ENCODE results near the gene KCNQ1.

KCNQ1 gene

DNA sequence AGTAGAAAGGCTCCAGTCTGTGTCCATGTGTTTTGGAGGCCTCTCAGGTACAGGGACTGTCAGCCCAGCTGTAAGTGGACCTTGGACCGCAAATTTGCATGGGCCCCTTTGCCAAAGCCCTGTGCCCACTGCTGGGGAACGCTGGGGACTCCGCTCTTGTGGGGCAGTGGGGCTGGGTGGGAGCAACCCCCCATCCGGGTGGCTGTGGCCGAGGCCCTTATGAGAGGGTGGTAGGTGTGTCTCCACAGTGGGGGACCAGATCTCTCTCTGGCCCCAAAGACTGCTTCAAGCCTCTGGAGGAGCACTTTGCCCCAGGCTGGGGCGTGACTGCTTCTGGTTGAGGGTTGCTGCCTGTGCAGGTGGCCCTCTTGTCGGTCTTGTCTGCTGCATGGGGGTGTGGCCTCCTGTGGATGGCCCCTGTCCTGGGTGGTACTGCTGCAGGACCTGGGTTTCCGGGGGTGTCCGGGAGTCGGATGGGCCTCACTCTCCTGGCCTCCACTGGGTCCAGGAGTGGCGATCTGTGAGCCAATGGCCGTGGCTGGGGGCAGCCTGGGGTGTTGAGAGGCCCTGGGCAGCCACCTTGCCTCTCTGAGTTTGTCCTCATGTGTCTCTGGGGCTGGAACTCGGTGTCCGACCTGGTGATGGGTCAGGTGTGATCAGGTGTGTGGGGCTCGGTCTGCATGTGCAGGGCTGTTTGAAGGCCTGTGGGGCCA is 15.9 kb downstream of the KCNQ1 start:
- Histone ChIP-seq H4K20me1 (ENCODE audit: insufficient read depth, low read length) (peaks cover 6% of the 10 kb centered on the region), H3K36me3 (ENCODE audit: insufficient read depth, low read length) (no peaks in the 10 kb centered on the region), H2AFZ (ENCODE audit: low read depth, low read length) (no peak overlapping the region), H3K4me1 (ENCODE audit: insufficient read depth, low read length) (no peaks in the 10 kb centered on the region), H3K4me3 (ENCODE audit: low read depth in 1 of 2, low read length in 2 of 2) (no peak overlapping the region), H3K27ac (ENCODE audit: low read length) (no peak overlapping the region), H3K27me3 (ENCODE audit: insufficient read depth, low read length, poor library complexity) (no peaks in the 10 kb centered on the region), H3K9ac (ENCODE audit: low read depth, low read length) (no peak overlapping the region), H3K79me2 (ENCODE audit: insufficient read depth, low read length) (no peaks in the 10 kb centered on the region), H3K9me3 (ENCODE audit: insufficient read depth, low read length, severe bottlenecking) (no peaks in the 10 kb centered on the region), H3K4me2 (ENCODE audit: insufficient read depth, low read length) (no peak overlapping the region)
- DNase-seq, result no peak
- TF ChIP-seq, protein P1, sequence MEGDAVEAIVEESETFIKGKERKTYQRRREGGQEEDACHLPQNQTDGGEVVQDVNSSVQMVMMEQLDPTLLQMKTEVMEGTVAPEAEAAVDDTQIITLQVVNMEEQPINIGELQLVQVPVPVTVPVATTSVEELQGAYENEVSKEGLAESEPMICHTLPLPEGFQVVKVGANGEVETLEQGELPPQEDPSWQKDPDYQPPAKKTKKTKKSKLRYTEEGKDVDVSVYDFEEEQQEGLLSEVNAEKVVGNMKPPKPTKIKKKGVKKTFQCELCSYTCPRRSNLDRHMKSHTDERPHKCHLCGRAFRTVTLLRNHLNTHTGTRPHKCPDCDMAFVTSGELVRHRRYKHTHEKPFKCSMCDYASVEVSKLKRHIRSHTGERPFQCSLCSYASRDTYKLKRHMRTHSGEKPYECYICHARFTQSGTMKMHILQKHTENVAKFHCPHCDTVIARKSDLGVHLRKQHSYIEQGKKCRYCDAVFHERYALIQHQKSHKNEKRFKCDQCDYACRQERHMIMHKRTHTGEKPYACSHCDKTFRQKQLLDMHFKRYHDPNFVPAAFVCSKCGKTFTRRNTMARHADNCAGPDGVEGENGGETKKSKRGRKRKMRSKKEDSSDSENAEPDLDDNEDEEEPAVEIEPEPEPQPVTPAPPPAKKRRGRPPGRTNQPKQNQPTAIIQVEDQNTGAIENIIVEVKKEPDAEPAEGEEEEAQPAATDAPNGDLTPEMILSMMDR (IDR thresholded peaks at IDR 0.05; ENCODE audit: borderline replicate concordance, extremely low read depth, low read length, poor library complexity, severe bottlenecking), result no peak
- TF ChIP-seq EZH2 (IDR thresholded peaks at IDR 0.05; ENCODE audit: borderline replicate concordance, low read depth, low read length, severe bottlenecking), result no peak
- no peak for ATAC-seq (ENCODE audit: insufficient read depth, low read depth)

DNA sequence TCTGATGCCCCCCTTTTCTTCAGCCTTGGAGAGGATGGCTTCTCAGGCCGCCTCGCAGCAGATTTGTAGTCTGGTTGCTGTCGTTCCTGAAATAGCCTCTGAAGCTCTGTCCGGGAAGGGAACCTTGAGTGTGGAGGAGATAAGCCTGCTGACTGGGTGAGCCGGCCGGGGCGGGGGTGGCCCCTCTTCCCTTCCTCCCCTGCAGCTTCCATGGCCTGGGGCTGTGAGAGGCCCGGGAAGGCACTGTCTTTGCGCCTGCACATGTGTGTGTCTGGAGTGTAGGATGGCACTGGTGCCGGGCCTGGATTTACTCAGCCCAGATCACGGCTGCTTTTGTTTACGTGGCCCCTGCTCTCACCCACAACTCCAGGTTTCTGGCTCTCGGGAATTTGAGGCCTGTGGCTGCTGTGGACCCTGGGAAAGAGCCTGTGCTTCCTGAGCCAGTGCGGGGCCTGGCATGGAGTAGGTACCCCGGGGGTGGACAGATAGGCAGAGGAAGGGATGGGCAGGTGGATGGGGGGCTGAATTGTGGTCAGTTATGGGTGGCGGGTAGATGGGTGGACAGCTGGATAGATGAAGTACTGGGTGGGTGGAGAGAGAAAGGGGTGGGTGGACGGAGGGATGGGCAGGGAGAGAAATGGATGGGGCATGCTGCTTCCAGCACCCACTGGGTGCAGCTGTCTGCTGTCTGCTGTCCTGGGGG is 16.6 kb downstream of the KCNQ1 start:
- TF ChIP-seq EZH2 (IDR thresholded peaks at IDR 0.05; ENCODE audit: borderline replicate concordance, low read depth, low read length, severe bottlenecking), result no peak
- TF ChIP-seq, protein P1 (IDR thresholded peaks at IDR 0.05; ENCODE audit: borderline replicate concordance, extremely low read depth, low read length, poor library complexity, severe bottlenecking), result no peak
- Histone ChIP-seq H3K27ac (ENCODE audit: low read length) (no peak overlapping the region), H3K36me3 (ENCODE audit: insufficient read depth, low read length) (no peaks in the 10 kb centered on the region), H3K79me2 (ENCODE audit: insufficient read depth, low read length) (no peaks in the 10 kb centered on the region), H3K4me3 (ENCODE audit: low read depth in 1 of 2, low read length in 2 of 2) (no peak overlapping the region), H2AFZ (ENCODE audit: low read depth, low read length) (no peak overlapping the region), H3K9me3 (ENCODE audit: insufficient read depth, low read length, severe bottlenecking) (no peaks in the 10 kb centered on the region), H3K4me1 (ENCODE audit: insufficient read depth, low read length) (0 out of 2 replicates have a peak, but pooled peaks cover under 1% of the 10 kb centered on the region), H3K27me3 (ENCODE audit: insufficient read depth, low read length, poor library complexity) (no peaks in the 10 kb centered on the region), H4K20me1 (ENCODE audit: insufficient read depth, low read length) (peaks cover 12% of the 10 kb centered on the region), H3K4me2 (ENCODE audit: insufficient read depth, low read length) (no peak overlapping the region), H3K9ac (ENCODE audit: low read depth, low read length) (no peak overlapping the region)
- ATAC-seq (ENCODE audit: insufficient read depth, low read depth) (no peak), DNase-seq (no peak)

DNA sequence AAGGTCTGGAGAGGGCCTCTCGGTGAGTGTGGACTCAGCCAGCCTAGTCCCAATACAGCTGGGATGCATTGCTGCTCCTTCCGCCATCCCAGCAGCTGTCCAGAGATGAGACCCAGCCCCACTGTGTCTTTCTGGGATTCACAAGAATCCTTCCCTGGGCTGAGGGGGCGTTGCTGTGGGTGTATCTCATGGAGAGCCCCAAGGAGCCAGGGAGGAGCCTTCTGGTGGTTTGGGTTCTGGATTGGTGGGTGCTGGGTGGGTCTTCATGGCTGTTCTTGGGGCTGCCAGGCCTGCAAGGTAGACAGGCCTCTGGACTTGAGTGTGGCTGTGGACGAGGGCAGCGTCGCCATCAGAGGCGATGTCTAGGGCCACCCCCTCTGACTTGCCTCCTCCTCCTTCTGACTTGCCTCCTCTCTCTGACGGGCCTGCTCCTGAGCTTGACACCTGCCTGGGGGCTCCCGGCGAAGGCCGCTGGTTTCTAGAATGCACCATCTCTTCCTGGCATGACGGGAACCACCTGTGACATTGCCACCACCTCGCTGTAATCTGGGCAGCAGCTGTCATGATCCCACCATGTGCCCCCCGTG is 17.2 kb downstream of the KCNQ1 start:
- Histone ChIP-seq H3K9ac (ENCODE audit: low read depth, low read length) (no peak overlapping the region), H2AFZ (ENCODE audit: low read depth, low read length) (no peak overlapping the region), H3K27me3 (ENCODE audit: insufficient read depth, low read length, poor library complexity) (no peaks in the 10 kb centered on the region), H3K4me3 (ENCODE audit: low read depth in 1 of 2, low read length in 2 of 2) (no peak overlapping the region), H4K20me1 (ENCODE audit: insufficient read depth, low read length) (peaks cover 18% of the 10 kb centered on the region), H3K4me2 (ENCODE audit: insufficient read depth, low read length) (no peak overlapping the region), H3K27ac (ENCODE audit: low read length) (no peak overlapping the region), H3K79me2 (ENCODE audit: insufficient read depth, low read length) (no peaks in the 10 kb centered on the region), H3K36me3 (ENCODE audit: insufficient read depth, low read length) (no peaks in the 10 kb centered on the region), H3K9me3 (ENCODE audit: insufficient read depth, low read length, severe bottlenecking) (no peaks in the 10 kb centered on the region), H3K4me1 (ENCODE audit: insufficient read depth, low read length) (peaks cover 7% of the 10 kb centered on the region)
- DNase-seq, result no peak
- no peak for ATAC-seq (ENCODE audit: insufficient read depth, low read depth)
- no peak for TF ChIP-seq EZH2 (IDR thresholded peaks at IDR 0.05; ENCODE audit: borderline replicate concordance, low read depth, low read length, severe bottlenecking)
- TF ChIP-seq, protein P1 (IDR thresholded peaks at IDR 0.05; ENCODE audit: borderline replicate concordance, extremely low read depth, low read length, poor library complexity, severe bottlenecking), result no peak
